Osteoblast (primary cell): ENCODE measurements around the gene FLT1. TPM values are rescaled to one million over a fixed set of nuclear protein-coding genes. Genes with fewer than 3 reads are reported as not detected.

Experiments used
- DNase-seq: peaks from one replicate; pipeline ENCODE4 v3.0.0; 2011; ENCODE audit warnings: low spot score, mixed read lengths; ENCODE audit not compliant: insufficient read length; ENCODE audit errors: missing footprints
- H2AFZ ChIP-seq: 2 replicates; pipeline ENCODE4 v1.6.0; 2011; ENCODE audit warnings: mild to moderate bottlenecking, low read length
- H3K27ac ChIP-seq: 2 replicates; pipeline ENCODE4 v1.5.1; 2011; ENCODE audit warnings: mild to moderate bottlenecking, low read depth, low read length, moderate library complexity
- H3K27me3 ChIP-seq: 2 replicates; pipeline ENCODE4 v1.6.0; 2012; ENCODE audit warnings: mild to moderate bottlenecking, control low read depth, inconsistent platforms, low read length, moderate library complexity; ENCODE audit not compliant: insufficient read depth
- H3K36me3 ChIP-seq: 2 replicates; pipeline ENCODE4 v1.5.1; 2011; ENCODE audit warnings: mild to moderate bottlenecking, low read length, control low read depth, moderate library complexity; ENCODE audit not compliant: insufficient read depth
- H3K4me1 ChIP-seq: 2 replicates; pipeline ENCODE4 v1.5.1; 2011; ENCODE audit warnings: mild to moderate bottlenecking, low read length, control low read depth, moderate library complexity; ENCODE audit not compliant: insufficient read depth
- H3K4me2 ChIP-seq: 2 replicates; pipeline ENCODE4 v1.6.0; 2011; ENCODE audit warnings: mild to moderate bottlenecking, low read length; ENCODE audit not compliant: insufficient read depth
- H3K4me3 ChIP-seq: fragments of 200-600 bp; sonication (generic); 3 replicates; pipeline ENCODE4 v1.5.1; 2012; ENCODE audit warnings: mild to moderate bottlenecking, low read length, inconsistent platforms; ENCODE audit not compliant: insufficient read depth
- H3K79me2 ChIP-seq: 2 replicates; pipeline ENCODE4 v1.6.0; 2012; ENCODE audit warnings: mild to moderate bottlenecking, low read length, control low read depth, inconsistent platforms; ENCODE audit not compliant: insufficient read depth
- H3K9me3 ChIP-seq: 2 replicates; pipeline ENCODE4 v1.5.1; 2011; ENCODE audit warnings: low read depth, low read length, control low read depth
- H4K20me1 ChIP-seq: 2 replicates; pipeline ENCODE4 v1.6.0; 2012; ENCODE audit warnings: mild to moderate bottlenecking, low read length, control low read depth; ENCODE audit not compliant: insufficient read depth
- CTCF ChIP-seq: IDR thresholded peaks from 2 replicates; pipeline ENCODE4 v1.5.1; 2011; ENCODE audit warnings: mild to moderate bottlenecking, low read depth, low read length, moderate library complexity; ENCODE audit errors: extremely low read depth
- total RNA-seq: library from RNA; depleted of rRNA; stranded (reverse); fragments of >200 nt; gene quantifications from 2 replicates; pipeline ENCODE4 v1.2.3, GENCODE V29; 2012

Gene FLT1
- total RNA-seq, 1 donor = not detected

GRCh38 chr13:28476919-28477708 is 17.8 kb downstream of the FLT1 start:
- Histone ChIP-seq H3K4me3 (no peak overlapping the region), H4K20me1 (no peaks in the 10 kb centered on the region), H2AFZ (no peak overlapping the region), H3K79me2 (no peaks in the 10 kb centered on the region), H3K4me1 (peaks cover 13% of the 10 kb centered on the region), H3K27me3 (no peaks in the 10 kb centered on the region), H3K36me3 (no peaks in the 10 kb centered on the region), H3K27ac (no peak overlapping the region), H3K9me3 (no peaks in the 10 kb centered on the region), H3K4me2 (no peak overlapping the region)
- no peak for DNase-seq
- no peak for TF ChIP-seq CTCF

- Histone ChIP-seq H3K36me3 (no peaks in the 10 kb centered on the region), H3K27me3 (no peaks in the 10 kb centered on the region), H3K4me3 (no peak overlapping the region), H2AFZ (no peak overlapping the region), H3K4me2 (peak overlapping the region; percentile 53), H3K79me2 (no peaks in the 10 kb centered on the region), H4K20me1 (no peaks in the 10 kb centered on the region), H3K4me1 (peaks cover 13% of the 10 kb centered on the region), H3K27ac (peak overlapping the region; percentile 31), H3K9me3 (no peaks in the 10 kb centered on the region)
- no peak for DNase-seq
- TF ChIP-seq CTCF = no peak
Observed at GRCh38 chr13:28475916-28476725, 18.8 kb downstream of the FLT1 start.

- peaks cover 13% of the 10 kb centered on the region for H3K4me1 ChIP-seq
- H3K4me2 ChIP-seq = no peak overlapping the region
- no peaks in the 10 kb centered on the region for H4K20me1 ChIP-seq
- H2AFZ ChIP-seq = no peak overlapping the region
- H3K27ac ChIP-seq = no peak overlapping the region
- H3K27me3 ChIP-seq = no peaks in the 10 kb centered on the region
- H3K79me2 ChIP-seq = no peaks in the 10 kb centered on the region
- H3K9me3 ChIP-seq = no peaks in the 10 kb centered on the region
- TF ChIP-seq CTCF = no peak
- H3K4me3 ChIP-seq = no peak overlapping the region
- no peaks in the 10 kb centered on the region for H3K36me3 ChIP-seq
- DNase-seq = no peak
Observed at GRCh38 chr13:28474491-28475134, 20.3 kb downstream of the FLT1 start.
